ENCODE results near the gene SARDH.

SARDH gene

DNA sequence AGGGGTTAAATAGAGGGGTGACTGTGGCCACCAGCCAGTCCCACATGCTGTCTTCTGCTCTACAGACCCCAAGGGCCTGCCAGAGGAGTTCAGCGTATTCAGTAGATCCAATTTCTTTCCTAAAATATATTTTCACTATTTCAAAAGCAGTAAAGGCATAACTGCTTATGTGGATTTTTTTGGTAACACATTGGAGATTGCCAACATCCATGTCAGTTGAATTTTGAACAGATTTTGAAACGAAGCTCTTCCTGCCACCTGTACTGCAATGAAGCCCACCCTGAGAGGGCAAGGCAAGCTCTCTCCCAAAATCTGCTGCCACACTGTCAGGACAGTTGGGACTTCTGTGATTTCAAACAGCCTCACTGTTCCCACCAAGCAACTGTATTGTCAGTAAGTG lies 37.1 kb upstream of the SARDH start:
- no peak overlapping the region for H2AFZ ChIP-seq (ENCODE audit: low read length)
- no peaks in the 10 kb centered on the region for H3K9me2 ChIP-seq (replicated peaks; ENCODE audit: low read depth, low read length)
- TF ChIP-seq, protein P1, sequence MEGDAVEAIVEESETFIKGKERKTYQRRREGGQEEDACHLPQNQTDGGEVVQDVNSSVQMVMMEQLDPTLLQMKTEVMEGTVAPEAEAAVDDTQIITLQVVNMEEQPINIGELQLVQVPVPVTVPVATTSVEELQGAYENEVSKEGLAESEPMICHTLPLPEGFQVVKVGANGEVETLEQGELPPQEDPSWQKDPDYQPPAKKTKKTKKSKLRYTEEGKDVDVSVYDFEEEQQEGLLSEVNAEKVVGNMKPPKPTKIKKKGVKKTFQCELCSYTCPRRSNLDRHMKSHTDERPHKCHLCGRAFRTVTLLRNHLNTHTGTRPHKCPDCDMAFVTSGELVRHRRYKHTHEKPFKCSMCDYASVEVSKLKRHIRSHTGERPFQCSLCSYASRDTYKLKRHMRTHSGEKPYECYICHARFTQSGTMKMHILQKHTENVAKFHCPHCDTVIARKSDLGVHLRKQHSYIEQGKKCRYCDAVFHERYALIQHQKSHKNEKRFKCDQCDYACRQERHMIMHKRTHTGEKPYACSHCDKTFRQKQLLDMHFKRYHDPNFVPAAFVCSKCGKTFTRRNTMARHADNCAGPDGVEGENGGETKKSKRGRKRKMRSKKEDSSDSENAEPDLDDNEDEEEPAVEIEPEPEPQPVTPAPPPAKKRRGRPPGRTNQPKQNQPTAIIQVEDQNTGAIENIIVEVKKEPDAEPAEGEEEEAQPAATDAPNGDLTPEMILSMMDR (conservative IDR thresholded peaks at IDR 0.05; ENCODE audit: low read length) = no peak
- no peak for TF ChIP-seq EZH2phosphoT487 (IDR thresholded peaks at IDR 0.05; ENCODE audit: borderline replicate concordance)
- peaks cover 19% of the 10 kb centered on the region; the same call in 1 of the 2 replicates for H3K36me3 ChIP-seq (ENCODE audit: insufficient read depth, low read length)
- H3K27me3 ChIP-seq (ENCODE audit: insufficient read depth, low read length, poor library complexity, severe bottlenecking) = no peaks in the 10 kb centered on the region
- H3F3A ChIP-seq (ENCODE audit: low read depth) = no peaks in the 10 kb centered on the region
- H4K20me1 ChIP-seq (ENCODE audit: insufficient read depth, low read length, poor library complexity, severe bottlenecking) = no peaks in the 10 kb centered on the region
- H3K9me3 ChIP-seq (ENCODE audit: insufficient read depth, low read depth, low read length) = no peaks in the 10 kb centered on the region
- no peaks in the 10 kb centered on the region for H3K4me1 ChIP-seq (ENCODE audit: insufficient read depth, low read length, poor library complexity, severe bottlenecking)
- no peaks in the 10 kb centered on the region for H3K79me2 ChIP-seq (ENCODE audit: insufficient read depth, low read length)
- no peak overlapping the region for H3K9ac ChIP-seq (ENCODE audit: low read depth, low read length, poor library complexity, severe bottlenecking)
- no peak overlapping the region for H3K4me3 ChIP-seq (ENCODE audit: low read length, poor library complexity, severe bottlenecking)
- H3K4me2 ChIP-seq (ENCODE audit: low read depth, low read length, poor library complexity, severe bottlenecking) = no peak overlapping the region

DNA sequence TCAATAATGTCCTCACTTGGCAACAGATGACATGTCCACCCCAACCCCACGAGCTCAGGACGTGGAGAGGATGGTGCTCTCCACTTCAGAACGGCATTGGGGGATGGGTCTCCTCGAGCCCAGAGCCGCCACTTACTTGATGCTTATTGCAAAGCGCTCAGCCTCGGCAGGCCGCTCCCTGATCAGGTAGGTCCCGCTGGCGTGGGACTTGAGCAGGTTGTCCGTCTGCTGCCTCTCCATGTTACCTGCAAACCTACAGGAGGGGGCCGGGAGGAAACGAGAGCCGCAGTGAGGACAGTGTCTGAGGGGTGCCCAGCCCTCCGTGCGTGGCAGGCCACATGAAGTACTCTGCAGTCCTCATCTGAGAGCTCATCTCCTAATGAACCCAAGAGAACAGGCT lies 36.6 kb upstream of the SARDH start:
- no peaks in the 10 kb centered on the region for H3K9me3 ChIP-seq (ENCODE audit: insufficient read depth, low read depth, low read length)
- H2AFZ ChIP-seq (ENCODE audit: low read length) = no peak overlapping the region
- H3F3A ChIP-seq (ENCODE audit: low read depth) = no peaks in the 10 kb centered on the region
- no peaks in the 10 kb centered on the region for H4K20me1 ChIP-seq (ENCODE audit: insufficient read depth, low read length, poor library complexity, severe bottlenecking)
- H3K4me1 ChIP-seq (ENCODE audit: insufficient read depth, low read length, poor library complexity, severe bottlenecking) = no peaks in the 10 kb centered on the region
- TF ChIP-seq, protein P1 (conservative IDR thresholded peaks at IDR 0.05; ENCODE audit: low read length) = no peak
- no peak for TF ChIP-seq EZH2phosphoT487 (IDR thresholded peaks at IDR 0.05; ENCODE audit: borderline replicate concordance)
- no peak overlapping the region for H3K9ac ChIP-seq (ENCODE audit: low read depth, low read length, poor library complexity, severe bottlenecking)
- peaks cover 19% of the 10 kb centered on the region; the same call in 1 of the 2 replicates for H3K36me3 ChIP-seq (ENCODE audit: insufficient read depth, low read length)
- no peak overlapping the region for H3K4me3 ChIP-seq (ENCODE audit: low read length, poor library complexity, severe bottlenecking)
- H3K9me2 ChIP-seq (replicated peaks; ENCODE audit: low read depth, low read length) = no peaks in the 10 kb centered on the region
- no peaks in the 10 kb centered on the region for H3K79me2 ChIP-seq (ENCODE audit: insufficient read depth, low read length)
- no peaks in the 10 kb centered on the region for H3K27me3 ChIP-seq (ENCODE audit: insufficient read depth, low read length, poor library complexity, severe bottlenecking)
- H3K4me2 ChIP-seq (ENCODE audit: low read depth, low read length, poor library complexity, severe bottlenecking) = no peak overlapping the region

DNA sequence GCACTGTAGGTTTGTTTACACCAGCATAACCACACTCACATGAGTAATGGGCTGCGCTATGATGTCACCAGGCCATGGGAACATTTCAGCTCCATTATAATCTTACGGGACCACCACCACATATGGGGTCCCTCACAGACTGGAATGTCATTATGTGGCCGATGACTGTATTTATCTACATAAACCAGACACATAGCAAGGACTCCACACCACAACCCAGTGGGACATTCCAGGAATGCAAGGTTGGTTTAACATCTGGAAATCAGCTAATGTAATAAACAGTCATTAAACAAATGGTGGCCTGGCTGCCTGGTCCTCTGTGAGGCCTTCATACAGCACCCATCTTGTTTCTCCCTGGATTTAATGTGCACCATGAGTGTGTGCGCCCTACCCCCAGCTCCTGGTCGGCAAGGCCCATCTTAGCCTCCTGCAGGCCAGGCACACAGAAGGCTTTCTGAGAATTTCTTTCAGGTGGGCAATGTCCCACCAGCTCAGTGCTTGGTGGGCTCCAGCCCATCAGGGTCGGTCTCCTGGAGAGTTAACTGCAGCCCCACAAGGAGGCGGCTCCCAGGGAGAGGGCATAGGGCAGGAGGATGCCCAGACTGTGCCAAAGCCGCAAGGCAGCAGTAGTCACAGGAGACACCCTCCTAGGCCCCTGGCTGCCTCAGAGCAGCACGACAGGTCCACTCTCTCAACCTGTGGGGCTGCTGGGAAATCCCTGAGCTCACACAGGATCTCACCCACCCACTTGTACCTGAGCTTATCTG lies 35.9 kb upstream of the SARDH start:
- Histone ChIP-seq H3K4me1 (ENCODE audit: insufficient read depth, low read length, poor library complexity, severe bottlenecking) (no peaks in the 10 kb centered on the region), H3F3A (ENCODE audit: low read depth) (no peaks in the 10 kb centered on the region), H4K20me1 (ENCODE audit: insufficient read depth, low read length, poor library complexity, severe bottlenecking) (no peaks in the 10 kb centered on the region), H3K4me2 (ENCODE audit: low read depth, low read length, poor library complexity, severe bottlenecking) (no peak overlapping the region), H3K9me3 (ENCODE audit: insufficient read depth, low read depth, low read length) (no peaks in the 10 kb centered on the region), H3K27me3 (ENCODE audit: insufficient read depth, low read length, poor library complexity, severe bottlenecking) (no peaks in the 10 kb centered on the region), H3K36me3 (ENCODE audit: insufficient read depth, low read length) (peaks cover 19% of the 10 kb centered on the region; the same call in 1 of the 2 replicates), H3K4me3 (ENCODE audit: low read length, poor library complexity, severe bottlenecking) (no peak overlapping the region), H2AFZ (ENCODE audit: low read length) (no peak overlapping the region), H3K9ac (ENCODE audit: low read depth, low read length, poor library complexity, severe bottlenecking) (no peak overlapping the region), H3K9me2 (replicated peaks; ENCODE audit: low read depth, low read length) (no peaks in the 10 kb centered on the region), H3K79me2 (ENCODE audit: insufficient read depth, low read length) (no peaks in the 10 kb centered on the region)
- TF ChIP-seq EZH2phosphoT487 (IDR thresholded peaks at IDR 0.05; ENCODE audit: borderline replicate concordance) = no peak
- TF ChIP-seq, protein P1 (conservative IDR thresholded peaks at IDR 0.05; ENCODE audit: low read length) = no peak
